ENCODE data around the gene MRPS9.

The MRPS9 gene

GRCh38 chr2:105039559-105039958, 1.7 kb downstream of the MRPS9 start:
- Histone ChIP-seq H3K9me3 (ENCODE audit: low read length) (no peaks in the 10 kb centered on the region), H3K27me3 (ENCODE audit: insufficient read depth, low read length) (no peaks in the 10 kb centered on the region), H3K36me3 (ENCODE audit: insufficient read depth, low read length) (no peaks in the 10 kb centered on the region), H3K4me3 (ENCODE audit: low read depth, low read length, poor library complexity, severe bottlenecking) (no peak overlapping the region), H3K79me2 (ENCODE audit: insufficient read depth, low read length) (peaks cover 39% of the 10 kb centered on the region), H3K4me2 (ENCODE audit: low read length) (0 out of 2 replicates have a peak overlapping the region, but pooled peaks have one; percentile 83), H3K27ac (ENCODE audit: low read depth, low read length, poor library complexity, severe bottlenecking) (no peak overlapping the region), H2AFZ (ENCODE audit: low read length) (no peak overlapping the region), H3K4me1 (ENCODE audit: insufficient read depth, low read length, severe bottlenecking) (peaks cover 37% of the 10 kb centered on the region), H4K20me1 (ENCODE audit: insufficient read depth, low read length) (no peaks in the 10 kb centered on the region), H3K9me2 (ENCODE audit: low read depth, low read length) (no peaks in the 10 kb centered on the region), H3K9ac (ENCODE audit: low read length) (no peak overlapping the region), H3F3A (ENCODE audit: insufficient read depth, low read length) (no peaks in the 10 kb centered on the region)
- TF ChIP-seq EZH2 (IDR thresholded peaks at IDR 0.05; ENCODE audit: borderline replicate concordance, low read length) (no peak), CTCF (IDR thresholded peaks at IDR 0.05; ENCODE audit: low read length) (no peak)

GRCh38 chr2:105042189-105042588, 4.3 kb downstream of the MRPS9 start:
- no peaks in the 10 kb centered on the region for H4K20me1 ChIP-seq (ENCODE audit: insufficient read depth, low read length)
- H3K27ac ChIP-seq (ENCODE audit: low read depth, low read length, poor library complexity, severe bottlenecking) = no peak overlapping the region
- H3K4me3 ChIP-seq (ENCODE audit: low read depth, low read length, poor library complexity, severe bottlenecking) = no peak overlapping the region
- no peak overlapping the region for H3K9ac ChIP-seq (ENCODE audit: low read length)
- H3K36me3 ChIP-seq (ENCODE audit: insufficient read depth, low read length) = 0 out of 2 replicates have a peak, but pooled peaks cover 10% of the 10 kb centered on the region
- no peaks in the 10 kb centered on the region for H3F3A ChIP-seq (ENCODE audit: insufficient read depth, low read length)
- H3K9me3 ChIP-seq (ENCODE audit: low read length) = no peaks in the 10 kb centered on the region
- H3K79me2 ChIP-seq (ENCODE audit: insufficient read depth, low read length) = peaks cover 39% of the 10 kb centered on the region
- H3K27me3 ChIP-seq (ENCODE audit: insufficient read depth, low read length) = no peaks in the 10 kb centered on the region
- H2AFZ ChIP-seq (ENCODE audit: low read length) = no peak overlapping the region
- H3K4me2 ChIP-seq (ENCODE audit: low read length) = no peak overlapping the region
- H3K4me1 ChIP-seq (ENCODE audit: insufficient read depth, low read length, severe bottlenecking) = peaks cover 33% of the 10 kb centered on the region
- TF ChIP-seq CTCF (IDR thresholded peaks at IDR 0.05; ENCODE audit: low read length) (no peak), EZH2 (IDR thresholded peaks at IDR 0.05; ENCODE audit: borderline replicate concordance, low read length) (no peak)
- no peaks in the 10 kb centered on the region for H3K9me2 ChIP-seq (ENCODE audit: low read depth, low read length)

GRCh38 chr2:105052773-105053172, 14.9 kb downstream of the MRPS9 start:
- Histone ChIP-seq H3K9me2 (ENCODE audit: low read depth, low read length) (no peaks in the 10 kb centered on the region), H4K20me1 (ENCODE audit: insufficient read depth, low read length) (no peaks in the 10 kb centered on the region), H3K9me3 (ENCODE audit: low read length) (0 out of 2 replicates have a peak, but pooled peaks cover 2% of the 10 kb centered on the region), H3K79me2 (ENCODE audit: insufficient read depth, low read length) (peaks cover 10% of the 10 kb centered on the region; the same call in 1 of the 2 replicates), H3K9ac (ENCODE audit: low read length) (no peak overlapping the region), H3K36me3 (ENCODE audit: insufficient read depth, low read length) (peaks cover 60% of the 10 kb centered on the region), H3K4me1 (ENCODE audit: insufficient read depth, low read length, severe bottlenecking) (no peaks in the 10 kb centered on the region), H3F3A (ENCODE audit: insufficient read depth, low read length) (no peaks in the 10 kb centered on the region; the same call in 1 of the 2 replicates), H2AFZ (ENCODE audit: low read length) (no peak overlapping the region), H3K4me3 (ENCODE audit: low read depth, low read length, poor library complexity, severe bottlenecking) (no peak overlapping the region), H3K27me3 (ENCODE audit: insufficient read depth, low read length) (no peaks in the 10 kb centered on the region), H3K27ac (ENCODE audit: low read depth, low read length, poor library complexity, severe bottlenecking) (no peak overlapping the region), H3K4me2 (ENCODE audit: low read length) (no peak overlapping the region)
- no peak for TF ChIP-seq CTCF (IDR thresholded peaks at IDR 0.05; ENCODE audit: low read length)
- TF ChIP-seq EZH2 (IDR thresholded peaks at IDR 0.05; ENCODE audit: borderline replicate concordance, low read length) = no peak

Data from OCI-LY1 (cell line).